HL-60 (cell line): ENCODE results near the gene RBM12.

Source experiments
- DNase-seq, 2 experiments: peaks; one replicate each; pipeline ENCODE4 v3.0.0-alpha.2; 2010 to 2020; ENCODE audit warnings: low read depth in 1 of 2, low spot score in 1 of 2
- H3K27ac ChIP-seq: fragments of 250-450 bp; sonication (Bioruptor Pico); replicated peaks from 2 replicates; pipeline ENCODE4 v1.5.1; 2020; ENCODE audit warnings: mild to moderate bottlenecking, moderate library complexity
- H3K27me3 ChIP-seq: fragments of 250-450 bp; sonication (Bioruptor Pico); 2 replicates; pipeline ENCODE4 v1.5.1; 2021; ENCODE audit warnings: mild to moderate bottlenecking, moderate library complexity; ENCODE audit not compliant: insufficient read depth, poor library complexity, severe bottlenecking
- H3K4me3 ChIP-seq: replicated peaks from 2 replicates; pipeline ENCODE4 v1.5.1; 2011; ENCODE audit warnings: mild to moderate bottlenecking, control low read depth, low read length; ENCODE audit not compliant: insufficient read depth
- GABPA ChIP-seq: IDR thresholded peaks from 2 replicates; pipeline ENCODE4 v1.6.1; 2012; ENCODE audit warnings: low read depth
- POLR2AphosphoS5 ChIP-seq: IDR thresholded peaks from 2 replicates; pipeline ENCODE4 v1.6.1; 2012; ENCODE audit warnings: low read depth
- REST ChIP-seq: IDR thresholded peaks from 2 replicates; pipeline ENCODE4 v1.6.1; 2012; ENCODE audit warnings: low read depth; ENCODE audit not compliant: insufficient replicate concordance
- SPI1 ChIP-seq: IDR thresholded peaks from 2 replicates; pipeline ENCODE4 v1.6.1; 2012; ENCODE audit warnings: low read depth, mild to moderate bottlenecking, borderline replicate concordance
- TF ChIP-seq, protein P1 (sequence below): IDR thresholded peaks from one replicate; pipeline ENCODE4 v1.5.1; 2011; ENCODE audit warnings: low read length, control low read depth, inconsistent platforms; ENCODE audit not compliant: insufficient read depth

The RBM12 gene

GRCh38 chr20:35710884-35711587, 46.3 kb upstream of the RBM12 start:
- Histone ChIP-seq H3K4me3 (no peak overlapping the region), H3K27ac (no peak overlapping the region), H3K27me3 (no peaks in the 10 kb centered on the region)
- TF ChIP-seq, protein P1, sequence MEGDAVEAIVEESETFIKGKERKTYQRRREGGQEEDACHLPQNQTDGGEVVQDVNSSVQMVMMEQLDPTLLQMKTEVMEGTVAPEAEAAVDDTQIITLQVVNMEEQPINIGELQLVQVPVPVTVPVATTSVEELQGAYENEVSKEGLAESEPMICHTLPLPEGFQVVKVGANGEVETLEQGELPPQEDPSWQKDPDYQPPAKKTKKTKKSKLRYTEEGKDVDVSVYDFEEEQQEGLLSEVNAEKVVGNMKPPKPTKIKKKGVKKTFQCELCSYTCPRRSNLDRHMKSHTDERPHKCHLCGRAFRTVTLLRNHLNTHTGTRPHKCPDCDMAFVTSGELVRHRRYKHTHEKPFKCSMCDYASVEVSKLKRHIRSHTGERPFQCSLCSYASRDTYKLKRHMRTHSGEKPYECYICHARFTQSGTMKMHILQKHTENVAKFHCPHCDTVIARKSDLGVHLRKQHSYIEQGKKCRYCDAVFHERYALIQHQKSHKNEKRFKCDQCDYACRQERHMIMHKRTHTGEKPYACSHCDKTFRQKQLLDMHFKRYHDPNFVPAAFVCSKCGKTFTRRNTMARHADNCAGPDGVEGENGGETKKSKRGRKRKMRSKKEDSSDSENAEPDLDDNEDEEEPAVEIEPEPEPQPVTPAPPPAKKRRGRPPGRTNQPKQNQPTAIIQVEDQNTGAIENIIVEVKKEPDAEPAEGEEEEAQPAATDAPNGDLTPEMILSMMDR = no peak
- TF ChIP-seq SPI1 (no peak), REST (no peak), POLR2AphosphoS5 (no peak), GABPA (no peak)
- DNase-seq = no peak

DNA sequence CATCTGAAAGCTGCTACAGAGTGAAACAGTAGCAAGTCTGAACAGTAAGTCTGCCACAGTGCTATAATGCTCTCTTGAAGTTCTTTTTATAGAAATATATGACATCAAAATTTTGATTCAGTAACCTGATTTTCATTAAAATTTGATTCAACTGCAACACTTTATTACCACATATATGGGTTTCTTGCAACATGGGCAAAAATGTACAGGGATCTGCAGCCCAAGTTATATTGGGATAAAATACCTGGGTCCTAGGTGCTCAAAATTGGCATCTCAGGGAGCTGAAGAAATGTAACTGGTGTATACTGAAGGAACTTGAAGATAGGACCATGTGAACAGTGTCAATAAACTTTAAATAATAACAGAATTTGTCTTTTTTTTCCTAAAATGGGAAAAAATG, 45.3 kb upstream of the RBM12 start:
- no peak for TF ChIP-seq GABPA
- TF ChIP-seq SPI1 = no peak
- no peak for TF ChIP-seq REST
- TF ChIP-seq, protein P1 = no peak
- TF ChIP-seq POLR2AphosphoS5 = no peak
- Histone ChIP-seq H3K27me3 (no peaks in the 10 kb centered on the region), H3K4me3 (no peak overlapping the region), H3K27ac (no peak overlapping the region)
- DNase-seq = no peak

DNA sequence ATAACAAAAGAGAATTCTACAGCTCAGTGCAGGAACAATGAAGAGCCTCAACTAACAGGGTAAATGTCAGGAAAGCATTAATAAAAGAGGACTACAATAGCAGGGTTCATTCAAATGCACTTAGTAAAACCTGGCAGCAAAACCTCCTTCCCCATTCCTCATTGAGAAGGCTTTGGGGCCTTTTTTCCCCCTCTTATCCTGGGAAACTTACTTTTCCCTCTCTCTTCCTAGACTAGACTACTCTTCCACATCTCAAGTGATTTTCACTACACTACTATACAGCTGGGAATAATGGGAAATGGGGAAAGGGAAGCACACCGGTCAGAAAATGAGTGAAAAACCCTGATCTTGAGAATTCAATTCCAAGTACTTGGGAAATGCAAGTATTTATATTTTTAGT, 44.6 kb upstream of the RBM12 start:
- TF ChIP-seq REST (no peak), GABPA (no peak), POLR2AphosphoS5 (no peak), SPI1 (no peak)
- TF ChIP-seq, protein P1 = no peak
- Histone ChIP-seq H3K27ac (no peak overlapping the region), H3K27me3 (no peaks in the 10 kb centered on the region), H3K4me3 (no peak overlapping the region)
- DNase-seq = no peak
